Stimulated activated naive CD8-positive, alpha-beta T cell treated with anti-CD3 and anti-CD28 coated beads, Interleukin-15, Interleukin-2, amounts not matched to agents 100 ng/mL and 50 ng/mL, for 24 hours (primary cell): Measurements from ENCODE around the gene GFAP.

Experiments used
- H3K27ac Mint-ChIP-seq: one replicate; pipeline ENCODE4 v1.8.0; 2021; ENCODE audit warnings: mild to moderate bottlenecking, mixed read lengths
- H3K27me3 Mint-ChIP-seq: one replicate; pipeline ENCODE4 v1.8.0; 2021; ENCODE audit warnings: mixed read lengths
- H3K36me3 Mint-ChIP-seq: one replicate; pipeline ENCODE4 v1.8.0; 2021; ENCODE audit warnings: low read depth, mixed read lengths
- H3K4me1 Mint-ChIP-seq: one replicate; pipeline ENCODE4 v1.8.0; 2021; ENCODE audit warnings: low read depth, mixed read lengths
- H3K4me3 Mint-ChIP-seq: one replicate; pipeline ENCODE4 v1.8.0; 2021; ENCODE audit warnings: mild to moderate bottlenecking, mixed read lengths
- H3K9me3 Mint-ChIP-seq: one replicate; pipeline ENCODE4 v1.8.0; 2021; ENCODE audit warnings: mixed read lengths

The GFAP gene

GRCh38 chr17:44940317-44940716 is 25.0 kb upstream of the GFAP start:
- Mint-ChIP-seq H3K27ac (no peak overlapping the region), H3K4me1 (no peaks in the 10 kb centered on the region), H3K36me3 (peaks cover 50% of the 10 kb centered on the region), H3K9me3 (no peaks in the 10 kb centered on the region), H3K4me3 (no peak overlapping the region), H3K27me3 (no peaks in the 10 kb centered on the region)

- no peak overlapping the region for H3K4me3 Mint-ChIP-seq
- H3K9me3 Mint-ChIP-seq: no peaks in the 10 kb centered on the region
- no peaks in the 10 kb centered on the region for H3K27me3 Mint-ChIP-seq
- no peak overlapping the region for H3K27ac Mint-ChIP-seq
- peaks cover 52% of the 10 kb centered on the region for H3K36me3 Mint-ChIP-seq
- no peaks in the 10 kb centered on the region for H3K4me1 Mint-ChIP-seq
These were observed 19.8 kb upstream of the GFAP start for GRCh38 chr17:44935116-44935515.

- H3K4me3 Mint-ChIP-seq: no peak overlapping the region
- no peaks in the 10 kb centered on the region for H3K27me3 Mint-ChIP-seq
- no peaks in the 10 kb centered on the region for H3K9me3 Mint-ChIP-seq
- no peak overlapping the region for H3K27ac Mint-ChIP-seq
- H3K4me1 Mint-ChIP-seq: no peaks in the 10 kb centered on the region
- peaks cover 53% of the 10 kb centered on the region for H3K36me3 Mint-ChIP-seq
These were observed 19.4 kb upstream of the GFAP start for GRCh38 chr17:44934745-44935105.

GRCh38 chr17:44933824-44934744 is 18.8 kb upstream of the GFAP start:
- Mint-ChIP-seq H3K9me3 (no peaks in the 10 kb centered on the region), H3K4me1 (no peaks in the 10 kb centered on the region), H3K4me3 (no peak overlapping the region), H3K36me3 (peaks cover 52% of the 10 kb centered on the region), H3K27me3 (no peaks in the 10 kb centered on the region), H3K27ac (no peak overlapping the region)

- H3K27me3 Mint-ChIP-seq: no peaks in the 10 kb centered on the region
- no peak overlapping the region for H3K4me3 Mint-ChIP-seq
- H3K27ac Mint-ChIP-seq: no peak overlapping the region
- H3K4me1 Mint-ChIP-seq: no peaks in the 10 kb centered on the region
- H3K9me3 Mint-ChIP-seq: no peaks in the 10 kb centered on the region
- peaks cover 49% of the 10 kb centered on the region for H3K36me3 Mint-ChIP-seq
These were observed 17.4 kb upstream of the GFAP start for GRCh38 chr17:44932787-44933097.

- H3K4me1 Mint-ChIP-seq: no peaks in the 10 kb centered on the region
- H3K27ac Mint-ChIP-seq: no peak overlapping the region
- no peaks in the 10 kb centered on the region for H3K27me3 Mint-ChIP-seq
- peaks cover 52% of the 10 kb centered on the region for H3K36me3 Mint-ChIP-seq
- H3K4me3 Mint-ChIP-seq: no peak overlapping the region
- H3K9me3 Mint-ChIP-seq: no peaks in the 10 kb centered on the region
These were observed 16.9 kb upstream of the GFAP start for GRCh38 chr17:44932096-44932786.

- no peaks in the 10 kb centered on the region for H3K4me1 Mint-ChIP-seq
- H3K27ac Mint-ChIP-seq: no peak overlapping the region
- H3K4me3 Mint-ChIP-seq: no peak overlapping the region
- no peaks in the 10 kb centered on the region for H3K27me3 Mint-ChIP-seq
- no peaks in the 10 kb centered on the region for H3K9me3 Mint-ChIP-seq
- H3K36me3 Mint-ChIP-seq: peaks cover 50% of the 10 kb centered on the region
These were observed 16.1 kb upstream of the GFAP start for GRCh38 chr17:44931376-44931775.

GRCh38 chr17:44930667-44931066 is 15.4 kb upstream of the GFAP start:
- Mint-ChIP-seq H3K27me3 (no peaks in the 10 kb centered on the region), H3K36me3 (peaks cover 56% of the 10 kb centered on the region), H3K9me3 (no peaks in the 10 kb centered on the region), H3K4me3 (no peak overlapping the region), H3K27ac (no peak overlapping the region), H3K4me1 (no peaks in the 10 kb centered on the region)

GRCh38 chr17:44928950-44929720 is 13.8 kb upstream of the GFAP start:
- no peak overlapping the region for H3K27ac Mint-ChIP-seq
- H3K4me1 Mint-ChIP-seq: no peaks in the 10 kb centered on the region
- peaks cover 50% of the 10 kb centered on the region for H3K36me3 Mint-ChIP-seq
- no peaks in the 10 kb centered on the region for H3K27me3 Mint-ChIP-seq
- no peak overlapping the region for H3K4me3 Mint-ChIP-seq
- no peaks in the 10 kb centered on the region for H3K9me3 Mint-ChIP-seq

- H3K4me3 Mint-ChIP-seq: no peak overlapping the region
- no peaks in the 10 kb centered on the region for H3K4me1 Mint-ChIP-seq
- no peaks in the 10 kb centered on the region for H3K9me3 Mint-ChIP-seq
- H3K27ac Mint-ChIP-seq: no peak overlapping the region
- H3K27me3 Mint-ChIP-seq: no peaks in the 10 kb centered on the region
- H3K36me3 Mint-ChIP-seq: peaks cover 50% of the 10 kb centered on the region
These were observed 12.8 kb upstream of the GFAP start for GRCh38 chr17:44928136-44928535.

- no peaks in the 10 kb centered on the region for H3K27me3 Mint-ChIP-seq
- H3K36me3 Mint-ChIP-seq: peaks cover 50% of the 10 kb centered on the region
- no peak overlapping the region for H3K27ac Mint-ChIP-seq
- no peaks in the 10 kb centered on the region for H3K4me1 Mint-ChIP-seq
- no peak overlapping the region for H3K4me3 Mint-ChIP-seq
- no peaks in the 10 kb centered on the region for H3K9me3 Mint-ChIP-seq
These were observed 12.4 kb upstream of the GFAP start for GRCh38 chr17:44927696-44928095.

- Mint-ChIP-seq H3K4me3 (no peak overlapping the region), H3K27me3 (no peaks in the 10 kb centered on the region), H3K9me3 (no peaks in the 10 kb centered on the region), H3K36me3 (peaks cover 49% of the 10 kb centered on the region), H3K4me1 (no peaks in the 10 kb centered on the region), H3K27ac (no peak overlapping the region)
These were observed 11.7 kb upstream of the GFAP start for GRCh38 chr17:44926821-44927525.

- Mint-ChIP-seq H3K27ac (no peak overlapping the region), H3K36me3 (peaks cover 40% of the 10 kb centered on the region), H3K4me3 (no peak overlapping the region), H3K27me3 (peaks cover 4% of the 10 kb centered on the region), H3K4me1 (no peaks in the 10 kb centered on the region), H3K9me3 (no peaks in the 10 kb centered on the region)
These were observed 10.7 kb upstream of the GFAP start for GRCh38 chr17:44925731-44926697.

GRCh38 chr17:44924107-44924544 is 8.8 kb upstream of the GFAP start:
- H3K4me3 Mint-ChIP-seq: no peak overlapping the region

More at GRCh38 chr17:44924107-44924544, 8.8 kb upstream of the GFAP start:
- Mint-ChIP-seq H3K27ac (no peak overlapping the region), H3K4me1 (peaks cover 7% of the 10 kb centered on the region), H3K36me3 (peaks cover 22% of the 10 kb centered on the region), H3K9me3 (no peaks in the 10 kb centered on the region), H3K27me3 (peaks cover 4% of the 10 kb centered on the region)
